Right lobe of liver (tissue), 4 donors: ENCODE results near the gene LARP1B.

Experiments
- CTCF ChIP-seq, 4 donors: fragments of 200-600 bp in 3 of 4; fragments of 450-650 bp in 1 of 4; IDR thresholded peaks; one replicate each; pipeline versions ENCODE4 v1.5.1 to v1.8.0; 2016 to 2022; ENCODE audit warnings: antibody characterized with exemption in 4 of 4, mild to moderate bottlenecking in 2 of 4
- POLR2A ChIP-seq: fragments of 450-650 bp; IDR thresholded peaks from one replicate; pipeline ENCODE4 v1.6.1; 2017; ENCODE audit warnings: antibody characterized with exemption, mild to moderate bottlenecking
- donor health status: DM: no; HTN: no; CAD: no.
- donor health status: DM: no; HTN: no; CAD: no.
- donor health status: DM: no; HTN: yes; CAD: no.

GRCh38 chr4:128076464-128076863, 15.4 kb downstream of the LARP1B start:
- no peak for TF ChIP-seq CTCF (IDR thresholded peaks at IDR 0.05)
- TF ChIP-seq POLR2A = no peak
